Measurements from ENCODE around the gene ARHGAP18.

ARHGAP18 gene

DNA sequence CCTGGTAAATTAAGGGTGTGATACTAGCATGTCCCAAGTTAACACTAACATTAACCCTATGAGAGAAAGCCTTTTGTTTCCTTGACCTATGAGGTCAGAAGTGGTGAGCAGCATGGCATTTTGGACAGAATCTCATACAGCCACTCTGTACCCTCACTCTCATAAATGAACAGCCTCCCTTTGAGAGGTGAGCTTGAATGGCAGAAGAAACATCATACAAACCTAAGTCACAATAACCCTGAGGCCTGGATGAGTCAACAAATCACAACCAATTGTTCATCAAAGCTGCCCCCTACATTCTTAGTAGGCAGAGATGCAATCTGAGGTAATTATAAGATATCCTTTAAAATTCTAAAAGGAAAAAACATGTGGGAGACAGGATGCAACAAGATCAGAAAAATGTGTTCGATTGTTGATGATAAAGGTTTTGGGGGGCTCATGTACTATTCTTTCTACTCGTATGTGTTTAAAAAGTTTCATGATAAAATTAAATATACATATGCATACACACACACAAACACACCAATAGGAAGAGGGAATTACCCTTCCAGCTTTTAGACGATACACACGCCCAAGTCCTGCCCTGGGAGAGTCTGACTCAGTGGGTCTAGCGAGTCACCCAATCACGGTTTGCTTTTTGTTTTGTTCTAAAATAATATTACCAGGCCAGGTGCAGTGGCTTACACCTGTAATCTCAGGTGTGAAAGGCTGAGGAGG, 117.3 kb downstream of the ARHGAP18 start:
- no peak for TF ChIP-seq EZH2phosphoT487 (IDR thresholded peaks at IDR 0.05; ENCODE audit: borderline replicate concordance, low read length)
- TF ChIP-seq, protein P1, sequence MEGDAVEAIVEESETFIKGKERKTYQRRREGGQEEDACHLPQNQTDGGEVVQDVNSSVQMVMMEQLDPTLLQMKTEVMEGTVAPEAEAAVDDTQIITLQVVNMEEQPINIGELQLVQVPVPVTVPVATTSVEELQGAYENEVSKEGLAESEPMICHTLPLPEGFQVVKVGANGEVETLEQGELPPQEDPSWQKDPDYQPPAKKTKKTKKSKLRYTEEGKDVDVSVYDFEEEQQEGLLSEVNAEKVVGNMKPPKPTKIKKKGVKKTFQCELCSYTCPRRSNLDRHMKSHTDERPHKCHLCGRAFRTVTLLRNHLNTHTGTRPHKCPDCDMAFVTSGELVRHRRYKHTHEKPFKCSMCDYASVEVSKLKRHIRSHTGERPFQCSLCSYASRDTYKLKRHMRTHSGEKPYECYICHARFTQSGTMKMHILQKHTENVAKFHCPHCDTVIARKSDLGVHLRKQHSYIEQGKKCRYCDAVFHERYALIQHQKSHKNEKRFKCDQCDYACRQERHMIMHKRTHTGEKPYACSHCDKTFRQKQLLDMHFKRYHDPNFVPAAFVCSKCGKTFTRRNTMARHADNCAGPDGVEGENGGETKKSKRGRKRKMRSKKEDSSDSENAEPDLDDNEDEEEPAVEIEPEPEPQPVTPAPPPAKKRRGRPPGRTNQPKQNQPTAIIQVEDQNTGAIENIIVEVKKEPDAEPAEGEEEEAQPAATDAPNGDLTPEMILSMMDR (IDR thresholded peaks at IDR 0.05; ENCODE audit: low read depth, low read length, poor library complexity, severe bottlenecking) = no peak
- Histone ChIP-seq H3K36me3 (ENCODE audit: control insufficient read depth, low read length) (no peaks in the 10 kb centered on the region), H3K27ac (ENCODE audit: low read depth, low read length) (no peak overlapping the region), H3K4me1 (ENCODE audit: control insufficient read depth, low read length) (peaks cover 8% of the 10 kb centered on the region), H3K9me3 (ENCODE audit: control insufficient read depth, insufficient read depth, low read length) (no peaks in the 10 kb centered on the region), H3F3A (ENCODE audit: control insufficient read depth, insufficient read depth) (no peaks in the 10 kb centered on the region), H3K27me3 (ENCODE audit: control insufficient read depth, low read length) (no peaks in the 10 kb centered on the region), H4K20me1 (ENCODE audit: control insufficient read depth, insufficient read depth, low read depth, low read length) (no peaks in the 10 kb centered on the region), H3K9me2 (replicated peaks; ENCODE audit: control insufficient read depth, low read length) (no peaks in the 10 kb centered on the region), H3K4me3 (ENCODE audit: low read length) (no peak overlapping the region), H3K4me2 (ENCODE audit: low read length) (no peak overlapping the region), H3K79me2 (ENCODE audit: control insufficient read depth, low read length) (no peaks in the 10 kb centered on the region)

- Histone ChIP-seq H3K27me3 (ENCODE audit: control insufficient read depth, low read length) (no peaks in the 10 kb centered on the region), H3K4me1 (ENCODE audit: control insufficient read depth, low read length) (no peaks in the 10 kb centered on the region), H3K36me3 (ENCODE audit: control insufficient read depth, low read length) (no peaks in the 10 kb centered on the region), H3K9me2 (replicated peaks; ENCODE audit: control insufficient read depth, low read length) (no peaks in the 10 kb centered on the region), H3F3A (ENCODE audit: control insufficient read depth, insufficient read depth) (no peaks in the 10 kb centered on the region), H3K4me3 (ENCODE audit: low read length) (no peak overlapping the region), H4K20me1 (ENCODE audit: control insufficient read depth, insufficient read depth, low read depth, low read length) (no peaks in the 10 kb centered on the region), H3K27ac (ENCODE audit: low read depth, low read length) (no peak overlapping the region), H3K9me3 (ENCODE audit: control insufficient read depth, insufficient read depth, low read length) (no peaks in the 10 kb centered on the region), H3K4me2 (ENCODE audit: low read length) (no peak overlapping the region), H3K79me2 (ENCODE audit: control insufficient read depth, low read length) (no peaks in the 10 kb centered on the region)
- TF ChIP-seq, protein P1 (IDR thresholded peaks at IDR 0.05; ENCODE audit: low read depth, low read length, poor library complexity, severe bottlenecking) = no peak
- no peak for TF ChIP-seq EZH2phosphoT487 (IDR thresholded peaks at IDR 0.05; ENCODE audit: borderline replicate concordance, low read length)
Measured at GRCh38 chr6:129590408-129591022, 119.5 kb downstream of the ARHGAP18 start.

- Histone ChIP-seq H4K20me1 (ENCODE audit: control insufficient read depth, insufficient read depth, low read depth, low read length) (no peaks in the 10 kb centered on the region), H3K36me3 (ENCODE audit: control insufficient read depth, low read length) (no peaks in the 10 kb centered on the region), H3K4me3 (ENCODE audit: low read length) (no peak overlapping the region), H3K4me1 (ENCODE audit: control insufficient read depth, low read length) (peaks cover 11% of the 10 kb centered on the region), H3K4me2 (ENCODE audit: low read length) (no peak overlapping the region), H3F3A (ENCODE audit: control insufficient read depth, insufficient read depth) (no peaks in the 10 kb centered on the region), H3K9me3 (ENCODE audit: control insufficient read depth, insufficient read depth, low read length) (no peaks in the 10 kb centered on the region), H3K27ac (ENCODE audit: low read depth, low read length) (no peak overlapping the region), H3K9me2 (replicated peaks; ENCODE audit: control insufficient read depth, low read length) (no peaks in the 10 kb centered on the region), H3K27me3 (ENCODE audit: control insufficient read depth, low read length) (no peaks in the 10 kb centered on the region), H3K79me2 (ENCODE audit: control insufficient read depth, low read length) (no peaks in the 10 kb centered on the region)
- TF ChIP-seq, protein P1 (IDR thresholded peaks at IDR 0.05; ENCODE audit: low read depth, low read length, poor library complexity, severe bottlenecking) = no peak
- no peak for TF ChIP-seq EZH2phosphoT487 (IDR thresholded peaks at IDR 0.05; ENCODE audit: borderline replicate concordance, low read length)
Measured at GRCh38 chr6:129586815-129587214, 123.2 kb downstream of the ARHGAP18 start.
